ENCODE results near the gene AMBN.

The AMBN gene

GRCh38 chr4:70570796-70571195, 21.3 kb upstream of the AMBN start:
- Histone ChIP-seq H3F3A (ENCODE audit: insufficient read depth) (no peaks in the 10 kb centered on the region), H3K9me3 (ENCODE audit: insufficient read depth, low read length) (no peaks in the 10 kb centered on the region), H3K36me3 (ENCODE audit: low read length) (no peaks in the 10 kb centered on the region), H3K4me3 (ENCODE audit: insufficient read depth, low read length, poor library complexity, severe bottlenecking) (no peak overlapping the region), H3K9ac (ENCODE audit: low read length) (no peak overlapping the region), H3K79me2 (ENCODE audit: insufficient read depth, low read length) (no peaks in the 10 kb centered on the region), H4K20me1 (ENCODE audit: low read depth, low read length) (no peaks in the 10 kb centered on the region), H2AFZ (ENCODE audit: low read depth, low read length, severe bottlenecking) (no peak overlapping the region), H3K27me3 (ENCODE audit: low read length) (no peaks in the 10 kb centered on the region), H3K27ac (ENCODE audit: low read depth, low read length) (no peak overlapping the region), H3K9me2 (replicated peaks; ENCODE audit: insufficient read depth, low read length) (no peaks in the 10 kb centered on the region), H3K4me2 (ENCODE audit: low read depth, low read length, poor library complexity, severe bottlenecking) (no peak overlapping the region)
- TF ChIP-seq CTCF (IDR thresholded peaks at IDR 0.05; ENCODE audit: insufficient read depth, low read length, poor library complexity, severe bottlenecking), result no peak
- no peak for TF ChIP-seq EZH2phosphoT487 (conservative IDR thresholded peaks at IDR 0.05; ENCODE audit: low read length)

- Histone ChIP-seq H4K20me1 (ENCODE audit: low read depth, low read length) (no peaks in the 10 kb centered on the region), H2AFZ (ENCODE audit: low read depth, low read length, severe bottlenecking) (no peak overlapping the region), H3F3A (ENCODE audit: insufficient read depth) (no peaks in the 10 kb centered on the region), H3K4me2 (ENCODE audit: low read depth, low read length, poor library complexity, severe bottlenecking) (no peak overlapping the region), H3K9me3 (ENCODE audit: insufficient read depth, low read length) (no peaks in the 10 kb centered on the region), H3K9me2 (replicated peaks; ENCODE audit: insufficient read depth, low read length) (no peaks in the 10 kb centered on the region), H3K79me2 (ENCODE audit: insufficient read depth, low read length) (no peaks in the 10 kb centered on the region), H3K4me3 (ENCODE audit: insufficient read depth, low read length, poor library complexity, severe bottlenecking) (no peak overlapping the region), H3K27me3 (ENCODE audit: low read length) (no peaks in the 10 kb centered on the region), H3K27ac (ENCODE audit: low read depth, low read length) (no peak overlapping the region), H3K9ac (ENCODE audit: low read length) (no peak overlapping the region), H3K36me3 (ENCODE audit: low read length) (no peaks in the 10 kb centered on the region)
- TF ChIP-seq EZH2phosphoT487 (conservative IDR thresholded peaks at IDR 0.05; ENCODE audit: low read length) (no peak), CTCF (IDR thresholded peaks at IDR 0.05; ENCODE audit: insufficient read depth, low read length, poor library complexity, severe bottlenecking) (no peak)
Observed at GRCh38 chr4:70571772-70572171, 20.3 kb upstream of the AMBN start.

GRCh38 chr4:70575964-70576363, 16.1 kb upstream of the AMBN start:
- Histone ChIP-seq H3K4me3 (ENCODE audit: insufficient read depth, low read length, poor library complexity, severe bottlenecking) (no peak overlapping the region), H3K79me2 (ENCODE audit: insufficient read depth, low read length) (no peaks in the 10 kb centered on the region), H3K36me3 (ENCODE audit: low read length) (no peaks in the 10 kb centered on the region), H4K20me1 (ENCODE audit: low read depth, low read length) (no peaks in the 10 kb centered on the region), H3K9ac (ENCODE audit: low read length) (no peak overlapping the region), H3K4me2 (ENCODE audit: low read depth, low read length, poor library complexity, severe bottlenecking) (no peak overlapping the region), H3K9me2 (replicated peaks; ENCODE audit: insufficient read depth, low read length) (no peaks in the 10 kb centered on the region), H3F3A (ENCODE audit: insufficient read depth) (no peaks in the 10 kb centered on the region), H2AFZ (ENCODE audit: low read depth, low read length, severe bottlenecking) (no peak overlapping the region), H3K27ac (ENCODE audit: low read depth, low read length) (no peak overlapping the region), H3K9me3 (ENCODE audit: insufficient read depth, low read length) (no peaks in the 10 kb centered on the region), H3K27me3 (ENCODE audit: low read length) (no peaks in the 10 kb centered on the region)
- TF ChIP-seq EZH2phosphoT487 (conservative IDR thresholded peaks at IDR 0.05; ENCODE audit: low read length) (no peak), CTCF (IDR thresholded peaks at IDR 0.05; ENCODE audit: insufficient read depth, low read length, poor library complexity, severe bottlenecking) (no peak)
